HL-60 (cell line): ENCODE data around the gene NINJ1.

Experiments
- DNase-seq, 2 experiments: peaks; one replicate each; pipeline ENCODE4 v3.0.0-alpha.2; 2010 to 2020; ENCODE audit warnings: low read depth in 1 of 2, low spot score in 1 of 2
- H3K27ac ChIP-seq: fragments of 250-450 bp; sonication (Bioruptor Pico); replicated peaks from 2 replicates; pipeline ENCODE4 v1.5.1; 2020; ENCODE audit warnings: mild to moderate bottlenecking, moderate library complexity
- H3K27me3 ChIP-seq: fragments of 250-450 bp; sonication (Bioruptor Pico); 2 replicates; pipeline ENCODE4 v1.5.1; 2021; ENCODE audit warnings: mild to moderate bottlenecking, moderate library complexity; ENCODE audit not compliant: insufficient read depth, poor library complexity, severe bottlenecking
- H3K4me3 ChIP-seq: replicated peaks from 2 replicates; pipeline ENCODE4 v1.5.1; 2011; ENCODE audit warnings: mild to moderate bottlenecking, control low read depth, low read length; ENCODE audit not compliant: insufficient read depth
- CTCF ChIP-seq: IDR thresholded peaks from one replicate; pipeline ENCODE4 v1.5.1; 2011; ENCODE audit warnings: low read length, control low read depth, inconsistent platforms; ENCODE audit not compliant: insufficient read depth
- GABPA ChIP-seq: IDR thresholded peaks from 2 replicates; pipeline ENCODE4 v1.6.1; 2012; ENCODE audit warnings: low read depth
- POLR2AphosphoS5 ChIP-seq: IDR thresholded peaks from 2 replicates; pipeline ENCODE4 v1.6.1; 2012; ENCODE audit warnings: low read depth
- REST ChIP-seq: IDR thresholded peaks from 2 replicates; pipeline ENCODE4 v1.6.1; 2012; ENCODE audit warnings: low read depth; ENCODE audit not compliant: insufficient replicate concordance
- SPI1 ChIP-seq: IDR thresholded peaks from 2 replicates; pipeline ENCODE4 v1.6.1; 2012; ENCODE audit warnings: low read depth, mild to moderate bottlenecking, borderline replicate concordance

NINJ1 gene

GRCh38 chr9:93081081-93081529 lies 52.9 kb downstream of the NINJ1 start:
- no peaks in the 10 kb centered on the region for H3K27me3 ChIP-seq
- no peak overlapping the region for H3K4me3 ChIP-seq
- no peak for TF ChIP-seq POLR2AphosphoS5
- TF ChIP-seq SPI1: no peak
- TF ChIP-seq CTCF: no peak
- TF ChIP-seq REST: no peak
- TF ChIP-seq GABPA: no peak
- no peak overlapping the region for H3K27ac ChIP-seq
- DNase-seq: no peak

- no peak overlapping the region for H3K4me3 ChIP-seq
- TF ChIP-seq GABPA (no peak), POLR2AphosphoS5 (no peak), REST (no peak), CTCF (no peak), SPI1 (no peak)
- H3K27me3 ChIP-seq: no peaks in the 10 kb centered on the region
- no peak overlapping the region for H3K27ac ChIP-seq
- DNase-seq: no peak
These were observed 53.6 kb downstream of the NINJ1 start for GRCh38 chr9:93080406-93080805.

GRCh38 chr9:93079371-93079770 lies 54.7 kb downstream of the NINJ1 start:
- DNase-seq: no peak
- TF ChIP-seq CTCF: no peak
- no peak for TF ChIP-seq POLR2AphosphoS5
- TF ChIP-seq GABPA: no peak
- H3K27ac ChIP-seq: no peak overlapping the region
- no peaks in the 10 kb centered on the region for H3K27me3 ChIP-seq
- H3K4me3 ChIP-seq: no peak overlapping the region

GRCh38 chr9:93077811-93078210 lies 56.2 kb downstream of the NINJ1 start:
- H3K27me3 ChIP-seq: no peaks in the 10 kb centered on the region
- no peak overlapping the region for H3K4me3 ChIP-seq
- no peak for DNase-seq
- H3K27ac ChIP-seq: no peak overlapping the region
- TF ChIP-seq REST (no peak), POLR2AphosphoS5 (no peak), SPI1 (no peak), GABPA (no peak), CTCF (no peak)
